GM12878 (cell line): ENCODE measurements around the gene MPHOSPH8. TPM values are rescaled to one million over a fixed set of nuclear protein-coding genes. Genes with fewer than 3 reads are reported as not detected.

ENCODE experiments used
- ATAC-seq: fragments of 200-7000 bp; cut with Tn5 transposase; 3 replicates; pipeline ENCODE4 v1.9.1; 2020; ENCODE audit warnings: mild to moderate bottlenecking, moderate library complexity
- BruUV-seq: library from RNA; stranded (reverse); fragments of 400-500 nt; replicated peaks from 2 replicates; lab custom pipeline; 2021; lab: Mats Ljungman, UMichigan
- CTCF ChIA-PET: fragments of 300-600 bp; sonication (Branson Sonifier 250); formaldehyde crosslinking; extraction: SDS; loops from one replicate; lab custom pipeline; 2021; ENCODE audit warnings: inconsistent platforms; lab: Yijun Ruan, JAX
- POLR2A ChIA-PET: fragments of 350-600 bp; formaldehyde crosslinking; extraction: SDS; loops from one replicate; lab custom pipeline; 2021; ENCODE audit warnings: inconsistent platforms; lab: Charles Lee
- RAD21 ChIA-PET: fragments of 300-600 bp; sonication (Branson Sonifier 250); formaldehyde crosslinking; loops from one replicate; lab custom pipeline; 2023; ENCODE audit warnings: antibody characterized with exemption; ENCODE audit not compliant: unreplicated experiment; lab: Charles Lee
- SMC1A ChIA-PET: fragments of 300-600 bp; sonication (Branson Sonifier 250); formaldehyde crosslinking; loops from one replicate; lab custom pipeline; 2023; ENCODE audit not compliant: unreplicated experiment, uncharacterized antibody; lab: Charles Lee
- DNase-seq: peaks from one replicate; pipeline ENCODE4 v3.0.0-alpha.2; 2011; ENCODE audit warnings: low read depth, low spot score
- FAIRE-seq: peaks from 3 replicates; lab custom pipeline; 2011; peaks lifted over from hg19 to GRCh38; lab: Jason Lieb, UNC
- H2AFZ ChIP-seq: 2 replicates; pipeline ENCODE4 v1.6.0; 2011; ENCODE audit warnings: low read depth, low read length, control low read depth; ENCODE audit not compliant: control insufficient read depth
- H3K27ac ChIP-seq: 2 replicates; pipeline ENCODE4 v1.5.1; 2011; ENCODE audit warnings: control low read depth; ENCODE audit not compliant: control insufficient read depth, insufficient read depth
- H3K27me3 ChIP-seq, 2 experiments: replicated peaks in 1 of 2; 2 replicates each; pipeline versions ENCODE4 v1.6.0 to v1.6.1; 2011; ENCODE audit warnings: low read length in 1 of 2; ENCODE audit not compliant: control insufficient read depth in 2 of 2, insufficient read depth in 2 of 2
- H3K36me3 ChIP-seq, 2 experiments: 2 replicates each; pipeline ENCODE4 v1.5.1; 2011; ENCODE audit warnings: low read length in 1 of 2; ENCODE audit not compliant: control insufficient read depth in 2 of 2, insufficient read depth in 2 of 2
- H3K4me1 ChIP-seq: 2 replicates; pipeline ENCODE4 v1.6.1; 2011; ENCODE audit warnings: mild to moderate bottlenecking, low read length, moderate library complexity, mixed read lengths; ENCODE audit not compliant: control insufficient read depth, insufficient read depth
- H3K4me2 ChIP-seq: 2 replicates; pipeline ENCODE4 v1.6.0; 2011; ENCODE audit warnings: control low read depth; ENCODE audit not compliant: control insufficient read depth, insufficient read depth
- H3K4me3 ChIP-seq: fragments of 200-600 bp; sonication (generic); 2 replicates; pipeline ENCODE4 v1.5.1; 2016
- H3K79me2 ChIP-seq: 2 replicates; pipeline ENCODE4 v1.6.0; 2011; ENCODE audit warnings: low read length; ENCODE audit not compliant: control insufficient read depth, insufficient read depth
- H3K9ac ChIP-seq: 2 replicates; pipeline ENCODE4 v1.8.0; 2011; ENCODE audit warnings: low read length, control low read depth, mixed read lengths; ENCODE audit not compliant: control insufficient read depth, insufficient read depth
- H3K9me3 ChIP-seq: replicated peaks from 3 replicates; pipeline ENCODE4 v1.5.1; 2011; ENCODE audit warnings: mild to moderate bottlenecking, low read length; ENCODE audit not compliant: control insufficient read depth, insufficient read depth
- H4K20me1 ChIP-seq: 2 replicates; pipeline ENCODE4 v1.6.0; 2011; ENCODE audit not compliant: control insufficient read depth, insufficient read depth
- BCL11A ChIP-seq: IDR thresholded peaks from 2 replicates; pipeline ENCODE4 v1.6.1; 2011; ENCODE audit warnings: low read depth, low read length
- BRCA1 ChIP-seq: IDR thresholded peaks from 2 replicates; pipeline ENCODE4 v1.6.1; 2011; ENCODE audit warnings: low read depth, low read length, improper control_type of control experiment
- CBX5 ChIP-seq: sonication (generic); IDR thresholded peaks from 2 replicates; pipeline ENCODE4 v1.6.1; 2016; ENCODE audit warnings: low read depth, moderate library complexity, mild to moderate bottlenecking, inconsistent platforms
- E2F8 ChIP-seq: fragments of 450-650 bp; IDR thresholded peaks from 2 replicates; pipeline ENCODE4 v1.6.1; 2018; ENCODE audit warnings: mild to moderate bottlenecking, low read depth, moderate library complexity; ENCODE audit not compliant: partially characterized antibody
- EED ChIP-seq: sonication (generic); IDR thresholded peaks from 2 replicates; pipeline ENCODE4 v1.6.1; 2016; ENCODE audit warnings: antibody characterized with exemption, low read depth
- HCFC1 ChIP-seq: fragments of 150-350 bp; IDR thresholded peaks from 2 replicates; pipeline ENCODE4 v1.6.1; 2014; ENCODE audit warnings: low read length
- IKZF1 ChIP-seq: fragments of 450-650 bp; conservative IDR thresholded peaks from 2 replicates; pipeline ENCODE4 v1.6.1; 2017; ENCODE audit warnings: antibody characterized with exemption, mild to moderate bottlenecking
- MLLT1 ChIP-seq: fragments of 450-650 bp; IDR thresholded peaks from 2 replicates; pipeline ENCODE4 v1.6.1; 2016; ENCODE audit warnings: mild to moderate bottlenecking
- MTA3 ChIP-seq: IDR thresholded peaks from 2 replicates; pipeline ENCODE4 v1.6.1; 2012; ENCODE audit warnings: low read length, inconsistent platforms, borderline replicate concordance
- NFXL1 ChIP-seq: fragments of 450-650 bp; IDR thresholded peaks from 2 replicates; pipeline ENCODE4 v1.6.1; 2017; ENCODE audit warnings: antibody characterized with exemption, mild to moderate bottlenecking, borderline replicate concordance
- NRF1 ChIP-seq: conservative IDR thresholded peaks from 2 replicates; pipeline ENCODE4 v1.6.1; 2011; ENCODE audit warnings: mild to moderate bottlenecking, low read depth, low read length, improper control_type of control experiment
- SPI1 ChIP-seq: IDR thresholded peaks from 2 replicates; pipeline ENCODE4 v1.6.1; 2011; ENCODE audit warnings: low read depth, mild to moderate bottlenecking, low read length, moderate library complexity, borderline replicate concordance; ENCODE audit not compliant: insufficient read depth
- STAT3 ChIP-seq: IDR thresholded peaks from 2 replicates; pipeline ENCODE4 v1.6.1; 2011; ENCODE audit warnings: low read depth, low read length, improper control_type of control experiment
- TAF1 ChIP-seq: IDR thresholded peaks from 2 replicates; pipeline ENCODE4 v1.6.1; 2011; ENCODE audit warnings: mild to moderate bottlenecking, low read depth, low read length, borderline replicate concordance
- ZBTB33 ChIP-seq: fragments of 450-650 bp; IDR thresholded peaks from 2 replicates; pipeline ENCODE4 v1.6.1; 2017; ENCODE audit warnings: mild to moderate bottlenecking
- WGBS: methylation state at CpG from one replicate; pipeline ENCODE4 v1.1.6; 2016; ENCODE audit warnings: low lambda C conversion rate; ENCODE audit not compliant: insufficient replicate concordance, insufficient coverage; ENCODE audit errors: missing lambda C conversion rate; 5-methylcytosine and 5-hydroxymethylcytosine counted together
- in situ Hi-C: fragments of 300-500 bp; cut with MboI; formaldehyde crosslinking; loops from 9 replicates; pipeline ENCODE4 v1.14.3; 2018; ENCODE audit warnings: mixed read lengths
- intact Hi-C: fragments of 100-400 bp; cut with micrococcal nuclease; formaldehyde crosslinking; loops from one replicate; pipeline ENCODE4 v1.14.2; 2022; ENCODE audit not compliant: unreplicated experiment
- polyA plus RNA-seq, 11 experiments: library from polyadenylated mRNA; depleted of rRNA in 4 of 11; unstranded in 6 of 11; stranded (reverse) in 5 of 11; fragments of >200 nt; fragmentation: Nextera tagmentation in 4 of 11; fragmentation: Illumina TruSeq in 1 of 11; extraction: Ambion mirVana in 4 of 11; extraction: Trizol in 1 of 11; gene quantifications; 1 replicate in 1 of 11; 2 replicates in 10 of 11; pipeline versions ENCODE4 v1.2.1 to v1.2.3, GENCODE V29; 2011 to 2016; ENCODE audit warnings: inconsistent platforms in 2 of 11, missing spikeins in 2 of 11, low read depth in 1 of 11
- total RNA-seq, 4 experiments: library from RNA; depleted of rRNA in 3 of 4; stranded (reverse); fragments of >200 nt in 3 of 4; fragmentation: Illumina TruSeq in 1 of 4; extraction: Trizol in 1 of 4; gene quantifications; 2 replicates each; pipeline versions ENCODE4 v1.2.1 to v1.2.3, GENCODE V29; 2013 to 2021

Gene MPHOSPH8
- total and polyA plus RNA-seq, 10 of the 15 experiments (the other 5 are each of a cell fraction or from before 2014, with no cell fraction given) = 15.9 to 34.9 (median 26.9) TPM

GRCh38 chr13:19597523-19597922 is 35.9 kb upstream of the MPHOSPH8 start:
- BruUV-seq = no TSS peak
- Histone ChIP-seq H3K4me2 (no peak overlapping the region), H3K4me3 (no peak overlapping the region), H3K36me3 (no peaks in the 10 kb centered on the region), H4K20me1 (no peaks in the 10 kb centered on the region), H2AFZ (no peak overlapping the region), H3K9me3 (no peaks in the 10 kb centered on the region), H3K27me3 (no peaks in the 10 kb centered on the region), H3K79me2 (peaks cover 10% of the 10 kb centered on the region), H3K4me1 (no peaks in the 10 kb centered on the region), H3K27ac (no peak overlapping the region), H3K9ac (no peak overlapping the region)
- TF ChIP-seq MLLT1 (no peak), HCFC1 (no peak), MTA3 (no peak), TAF1 (no peak), IKZF1 (no peak), NRF1 (no peak), STAT3 (no peak), NFXL1 (no peak), BCL11A (no peak), E2F8 (no peak), ZBTB33 (no peak), SPI1 (no peak), CBX5 (no peak), EED (no peak), BRCA1 (no peak)
- FAIRE-seq = no peak
- intact Hi-C loops = no loop called here
- no peak for ATAC-seq
- WGBS = 71% methylated on average over 5 of the region's 5 CpGs
- ChIA-PET RAD21 (no interaction called here), POLR2A (no interaction called here), CTCF (interaction anchor here (0.8 kb wide), 1 partner anchor 10 kb away, joined by 3 read pairs; no protein-coding TSS in a partner anchor), SMC1A (interaction anchor here (1.3 kb wide), 1 partner anchor 10 kb away, joined by 5 read pairs; no protein-coding TSS in a partner anchor)
- in situ Hi-C loops = no loop called here
- no peak for DNase-seq
